Liver (tissue), 9 donors: ENCODE measurements around the gene MGAT1. TPM values are rescaled to one million over a fixed set of nuclear protein-coding genes. Genes with fewer than 3 reads are reported as not detected.
A peak's percentile ranks its signal among the peaks of the same experiment; 100 is the strongest.

ENCODE experiments used
- DNase-seq: peaks from one replicate; pipeline ENCODE4 v3.0.0-alpha.2; 2017; ENCODE audit warnings: low spot score
- H3K27ac ChIP-seq, 2 donors: one replicate each; pipeline ENCODE4 v1.7.0; 2013; ENCODE audit warnings: inconsistent platforms in 2 of 2, low read length in 2 of 2, control low read depth in 1 of 2, low read depth in 1 of 2, mild to moderate bottlenecking in 1 of 2
- H3K27me3 ChIP-seq, 4 donors: one replicate each; pipeline versions ENCODE4 v1.6.1 to v1.7.0; 2013; ENCODE audit warnings: low read length in 3 of 4, inconsistent platforms in 1 of 4, mild to moderate bottlenecking in 1 of 4, moderate library complexity in 1 of 4; ENCODE audit not compliant: control insufficient read depth in 4 of 4, insufficient read depth in 4 of 4
- H3K36me3 ChIP-seq, 4 donors: one replicate each; pipeline versions ENCODE4 v1.6.1 to v1.7.0; 2013; ENCODE audit warnings: low read length in 3 of 4, mild to moderate bottlenecking in 3 of 4, low read depth in 1 of 4, moderate library complexity in 1 of 4; ENCODE audit not compliant: control insufficient read depth in 4 of 4, insufficient read depth in 3 of 4
- H3K4me1 ChIP-seq, 4 donors: one replicate each; pipeline versions ENCODE4 v1.6.1 to v1.7.0; 2013; ENCODE audit warnings: low read length in 3 of 4, mild to moderate bottlenecking in 3 of 4, moderate library complexity in 1 of 4; ENCODE audit not compliant: control insufficient read depth in 4 of 4, insufficient read depth in 4 of 4
- H3K4me3 ChIP-seq, 3 donors: one replicate each; pipeline versions ENCODE4 v1.6.1 to v1.7.0; 2013; ENCODE audit warnings: low read length in 3 of 3, control low read depth in 1 of 3, low read depth in 1 of 3, mild to moderate bottlenecking in 1 of 3
- H3K9ac ChIP-seq, 2 donors: one replicate each; pipeline ENCODE4 v1.7.0; 2013; ENCODE audit warnings: low read length in 2 of 2, mild to moderate bottlenecking in 2 of 2, moderate library complexity in 2 of 2, control low read depth in 1 of 2, low read depth in 1 of 2
- H3K9me3 ChIP-seq, 4 donors: one replicate each; pipeline versions ENCODE4 v1.6.1 to v1.7.0; 2013; ENCODE audit warnings: low read length in 3 of 4; ENCODE audit not compliant: control insufficient read depth in 4 of 4
- ATF3 ChIP-seq: IDR thresholded peaks from 2 replicates; pipeline ENCODE4 v1.6.1; 2016; ENCODE audit warnings: antibody characterized with exemption
- EGR1 ChIP-seq, 2 donors: IDR thresholded peaks; 2 replicates each; pipeline ENCODE4 v1.6.1; 2016 to 2018; ENCODE audit warnings: antibody characterized with exemption in 2 of 2, low read depth in 2 of 2
- FOXA1 ChIP-seq: IDR thresholded peaks from 2 replicates; pipeline ENCODE4 v1.6.1; 2016; ENCODE audit warnings: antibody characterized with exemption
- FOXA2 ChIP-seq: IDR thresholded peaks from 2 replicates; pipeline ENCODE4 v1.6.1; 2016; ENCODE audit warnings: antibody characterized with exemption
- GABPA ChIP-seq, 2 donors: IDR thresholded peaks in 1 of 2; conservative IDR thresholded peaks in 1 of 2; 2 replicates each; pipeline ENCODE4 v1.6.1; 2016; ENCODE audit warnings: antibody characterized with exemption in 2 of 2, mild to moderate bottlenecking in 1 of 2, moderate library complexity in 1 of 2
- HNF4A ChIP-seq, 2 donors: conservative IDR thresholded peaks; 2 replicates each; pipeline ENCODE4 v1.6.1; 2016; ENCODE audit warnings: antibody characterized with exemption in 2 of 2, mild to moderate bottlenecking in 2 of 2
- HNF4G ChIP-seq: IDR thresholded peaks from 2 replicates; pipeline ENCODE4 v1.6.1; 2016; ENCODE audit warnings: antibody characterized with exemption
- JUND ChIP-seq, 2 donors: IDR thresholded peaks; 2 replicates each; pipeline ENCODE4 v1.6.1; 2016; ENCODE audit warnings: antibody characterized with exemption in 2 of 2
- NR2F2 ChIP-seq: IDR thresholded peaks from 2 replicates; pipeline ENCODE4 v1.6.1; 2016; ENCODE audit warnings: antibody characterized with exemption
- RAD21 ChIP-seq, 2 donors: IDR thresholded peaks; 2 replicates each; pipeline ENCODE4 v1.6.1; 2016; ENCODE audit warnings: antibody characterized with exemption in 2 of 2, mild to moderate bottlenecking in 2 of 2
- RXRA ChIP-seq, 2 donors: IDR thresholded peaks; 2 replicates each; pipeline ENCODE4 v1.6.1; 2017 to 2018; ENCODE audit warnings: antibody characterized with exemption in 2 of 2, mild to moderate bottlenecking in 1 of 2
- SP1 ChIP-seq: IDR thresholded peaks from 2 replicates; pipeline ENCODE4 v1.6.1; 2018; ENCODE audit warnings: antibody characterized with exemption, mild to moderate bottlenecking
- TAF1 ChIP-seq: conservative IDR thresholded peaks from 2 replicates; pipeline ENCODE4 v1.6.1; 2016; ENCODE audit warnings: antibody characterized with exemption, mild to moderate bottlenecking
- ZBTB33 ChIP-seq: IDR thresholded peaks from 2 replicates; pipeline ENCODE4 v1.6.1; 2016; ENCODE audit warnings: antibody characterized with exemption
- WGBS: extraction: QIAGEN DNeasy Blood & Tissue Kit; methylation state at CpG from one replicate; pipeline ENCODE4 v1.1.7; 2013; 5-methylcytosine and 5-hydroxymethylcytosine counted together
- polyA plus RNA-seq, 2 donors: library from polyadenylated mRNA; stranded (reverse) in 1 of 2; unstranded in 1 of 2; fragments of 200-250 nt in 1 of 2; fragments of >200 nt in 1 of 2; fragmentation: Nextera tagmentation in 1 of 2; extraction: Ambion mirVana in 1 of 2; gene quantifications; one replicate each; pipeline versions ENCODE4 v1.2.1 to v1.2.3, GENCODE V29; 2013 to 2015
- total RNA-seq, 2 donors: library from RNA; depleted of rRNA; stranded (reverse); fragments of >200 nt; gene quantifications; one replicate each; pipeline ENCODE4 v1.2.3, GENCODE V29; 2014
- TF ChIP-seq, protein P1 (sequence below): fragments of 150-350 bp; IDR thresholded peaks from 2 replicates; pipeline ENCODE4 v1.5.1; 2017; ENCODE audit warnings: improper control_type of control experiment, low read depth, low read length; ENCODE audit not compliant: missing input control
- donor health status: healthy.
- donor health status: healthy.
- donor health status: healthy.
- donor health status: healthy.
- donor health status: healthy.

Gene MGAT1
- total RNA-seq: 100 to 1,000 TPM in 1 of 2 donors, 10 to 100 TPM in 1; 73.6 to 122 TPM
- polyA plus RNA-seq: 100 to 1,000 TPM in 1 of 2 donors, 10 to 100 TPM in 1; 73.0 to 125 TPM

GRCh38 chr5:180802325-180803180 lies at the start of gene MGAT1:
Gene MGAT1, minus strand, starts transcription at chr5:180802806. Its CDS starts 9,835 bp downstream, at chr5:180792971.
- Histone ChIP-seq H3K4me1 (peaks cover 22 to 88% (median 83%) of the 10 kb centered on the region in 4 donors), H3K27ac (peak within 1 kb of the TSS; percentile 91 to 96), H3K9me3 (no peaks in the 10 kb centered on the region), H3K27me3 (no peaks in the 10 kb centered on the region), H3K9ac (peak within 1 kb of the TSS; percentile 41 to 67), H3K36me3 (peaks cover 0 to 5% (median 3%) of the 10 kb centered on the region in 4 donors), H3K4me3 (peak within 1 kb of the TSS; percentile 80 to 86 (median 81))
- WGBS: under 1% methylated on average over 87 of the region's 87 CpGs
- peak; percentile 89 for DNase-seq
- peak in 1 of 2 donors; percentile 6 for TF ChIP-seq RAD21 (IDR thresholded peaks at IDR 0.05)
- TF ChIP-seq GABPA (IDR thresholded peaks at IDR 0.05 in 1 of 2, conservative IDR thresholded peaks at IDR 0.05 in 1 of 2): peak in 1 of 2 donors; percentile 49
- TF ChIP-seq HNF4A (conservative IDR thresholded peaks at IDR 0.05): peak in 1 of 2 donors; percentile 15
- no peak for TF ChIP-seq RXRA (IDR thresholded peaks at IDR 0.05)

- Histone ChIP-seq H3K9ac (no peak overlapping the region), H3K4me1 (no peaks in the 10 kb centered on the region), H3K27ac (no peak overlapping the region), H3K36me3 (peaks cover 4 to 40% (median 33%) of the 10 kb centered on the region in 4 donors), H3K4me3 (peak overlapping the region in 2 of 3 donors; percentile 36 to 56), H3K9me3 (peaks cover 23 to 30% (median 27%) of the 10 kb centered on the region in 4 donors), H3K27me3 (no peaks in the 10 kb centered on the region)
- TF ChIP-seq HNF4G (no peak), GABPA (IDR thresholded peaks at IDR 0.05 in 1 of 2, conservative IDR thresholded peaks at IDR 0.05 in 1 of 2) (no peak), RAD21 (IDR thresholded peaks at IDR 0.05) (no peak)
- no peak for DNase-seq
- WGBS: 98% methylated on average over 10 of the region's 10 CpGs
These were observed 48.0 kb upstream of the MGAT1 start for GRCh38 chr5:180850434-180851078.

DNA sequence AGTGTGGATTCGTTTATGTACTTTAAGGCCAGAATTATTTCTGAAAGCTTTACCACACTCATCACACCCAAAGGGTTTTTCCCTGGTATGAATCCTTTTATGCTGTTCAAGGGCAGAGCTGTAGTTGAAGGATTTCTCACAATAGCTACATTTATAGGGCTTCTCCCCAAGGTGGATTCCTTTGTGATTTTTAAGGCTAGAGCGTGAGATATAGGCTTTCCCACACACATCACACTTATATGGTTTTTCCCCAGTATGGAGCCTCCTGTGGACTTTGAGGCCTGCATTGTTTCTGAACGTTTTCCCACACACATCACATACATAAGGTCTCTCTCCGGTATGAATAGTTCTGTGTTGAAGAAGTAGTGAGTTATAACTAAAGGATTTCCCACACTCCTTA lies 47.2 kb upstream of the MGAT1 start:
- DNase-seq: no peak
- Histone ChIP-seq H3K4me1 (no peaks in the 10 kb centered on the region), H3K36me3 (peaks cover 4 to 34% (median 32%) of the 10 kb centered on the region in 4 donors), H3K9me3 (peaks cover 23 to 30% (median 27%) of the 10 kb centered on the region in 4 donors), H3K9ac (no peak overlapping the region), H3K27me3 (no peaks in the 10 kb centered on the region), H3K27ac (no peak overlapping the region), H3K4me3 (peak overlapping the region in 1 of 3 donors; percentile 56)
- 96% methylated on average over 4 of the region's 4 CpGs for WGBS
- TF ChIP-seq GABPA (IDR thresholded peaks at IDR 0.05 in 1 of 2, conservative IDR thresholded peaks at IDR 0.05 in 1 of 2) (no peak), EGR1 (IDR thresholded peaks at IDR 0.05; ENCODE audit: low read depth in 2 of 2) (no peak), FOXA1 (no peak), RXRA (IDR thresholded peaks at IDR 0.05) (no peak), HNF4A (conservative IDR thresholded peaks at IDR 0.05) (no peak), TAF1 (no peak), SP1 (no peak), RAD21 (IDR thresholded peaks at IDR 0.05) (no peak), ATF3 (no peak)

DNA sequence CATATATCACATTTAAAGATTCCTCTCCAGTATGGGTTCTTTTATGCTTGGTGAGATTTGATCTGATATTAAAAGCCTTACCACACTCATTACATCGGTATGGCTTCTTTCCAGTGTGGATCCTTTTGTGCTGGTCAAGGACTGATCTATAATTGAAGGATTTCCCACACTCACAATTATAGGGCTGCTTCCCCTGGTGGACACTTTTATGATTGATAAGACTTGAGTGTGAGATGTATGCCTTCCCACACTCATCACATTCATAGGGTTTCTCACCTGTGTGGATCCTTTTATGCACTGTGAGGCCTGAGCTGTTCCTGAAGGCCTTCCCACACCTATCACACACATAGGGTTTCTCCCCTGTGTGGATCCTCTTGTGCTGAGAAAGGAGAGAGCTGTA lies 46.3 kb upstream of the MGAT1 start:
- no peak overlapping the region for H3K4me3 ChIP-seq
- peaks cover 4 to 34% (median 31%) of the 10 kb centered on the region in 4 donors for H3K36me3 ChIP-seq
- DNase-seq: no peak
- WGBS: 96% methylated on average over 1 of the region's 1 CpG
- H3K4me1 ChIP-seq: no peaks in the 10 kb centered on the region
- peaks cover 23 to 30% (median 27%) of the 10 kb centered on the region in 4 donors for H3K9me3 ChIP-seq
- no peak overlapping the region for H3K27ac ChIP-seq
- H3K9ac ChIP-seq: no peak overlapping the region
- H3K27me3 ChIP-seq: no peaks in the 10 kb centered on the region
- no peak for TF ChIP-seq FOXA1
- TF ChIP-seq NR2F2: no peak
- TF ChIP-seq EGR1 (IDR thresholded peaks at IDR 0.05; ENCODE audit: low read depth in 2 of 2): no peak
- TF ChIP-seq JUND (IDR thresholded peaks at IDR 0.05): no peak
- TF ChIP-seq RAD21 (IDR thresholded peaks at IDR 0.05): no peak
- no peak for TF ChIP-seq FOXA2
- TF ChIP-seq SP1: no peak
- TF ChIP-seq RXRA (IDR thresholded peaks at IDR 0.05): no peak
- TF ChIP-seq ZBTB33: no peak
- no peak for TF ChIP-seq GABPA (IDR thresholded peaks at IDR 0.05 in 1 of 2, conservative IDR thresholded peaks at IDR 0.05 in 1 of 2)
- TF ChIP-seq, protein P1, sequence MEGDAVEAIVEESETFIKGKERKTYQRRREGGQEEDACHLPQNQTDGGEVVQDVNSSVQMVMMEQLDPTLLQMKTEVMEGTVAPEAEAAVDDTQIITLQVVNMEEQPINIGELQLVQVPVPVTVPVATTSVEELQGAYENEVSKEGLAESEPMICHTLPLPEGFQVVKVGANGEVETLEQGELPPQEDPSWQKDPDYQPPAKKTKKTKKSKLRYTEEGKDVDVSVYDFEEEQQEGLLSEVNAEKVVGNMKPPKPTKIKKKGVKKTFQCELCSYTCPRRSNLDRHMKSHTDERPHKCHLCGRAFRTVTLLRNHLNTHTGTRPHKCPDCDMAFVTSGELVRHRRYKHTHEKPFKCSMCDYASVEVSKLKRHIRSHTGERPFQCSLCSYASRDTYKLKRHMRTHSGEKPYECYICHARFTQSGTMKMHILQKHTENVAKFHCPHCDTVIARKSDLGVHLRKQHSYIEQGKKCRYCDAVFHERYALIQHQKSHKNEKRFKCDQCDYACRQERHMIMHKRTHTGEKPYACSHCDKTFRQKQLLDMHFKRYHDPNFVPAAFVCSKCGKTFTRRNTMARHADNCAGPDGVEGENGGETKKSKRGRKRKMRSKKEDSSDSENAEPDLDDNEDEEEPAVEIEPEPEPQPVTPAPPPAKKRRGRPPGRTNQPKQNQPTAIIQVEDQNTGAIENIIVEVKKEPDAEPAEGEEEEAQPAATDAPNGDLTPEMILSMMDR: no peak
- no peak for TF ChIP-seq ATF3
